ENCODE measurements around the gene PCDHB6. TPM values are rescaled to one million over a fixed set of nuclear protein-coding genes. Genes with fewer than 3 reads are reported as not detected.
"Not testable (repeated sequence)": the region's sequence is repeated elsewhere in the genome, so short reads cannot be mapped to it uniquely, and the experiment has no call there.

The PCDHB6 gene
- total RNA-seq, 1 donor from 2014 or later: 0.50 TPM

DNA sequence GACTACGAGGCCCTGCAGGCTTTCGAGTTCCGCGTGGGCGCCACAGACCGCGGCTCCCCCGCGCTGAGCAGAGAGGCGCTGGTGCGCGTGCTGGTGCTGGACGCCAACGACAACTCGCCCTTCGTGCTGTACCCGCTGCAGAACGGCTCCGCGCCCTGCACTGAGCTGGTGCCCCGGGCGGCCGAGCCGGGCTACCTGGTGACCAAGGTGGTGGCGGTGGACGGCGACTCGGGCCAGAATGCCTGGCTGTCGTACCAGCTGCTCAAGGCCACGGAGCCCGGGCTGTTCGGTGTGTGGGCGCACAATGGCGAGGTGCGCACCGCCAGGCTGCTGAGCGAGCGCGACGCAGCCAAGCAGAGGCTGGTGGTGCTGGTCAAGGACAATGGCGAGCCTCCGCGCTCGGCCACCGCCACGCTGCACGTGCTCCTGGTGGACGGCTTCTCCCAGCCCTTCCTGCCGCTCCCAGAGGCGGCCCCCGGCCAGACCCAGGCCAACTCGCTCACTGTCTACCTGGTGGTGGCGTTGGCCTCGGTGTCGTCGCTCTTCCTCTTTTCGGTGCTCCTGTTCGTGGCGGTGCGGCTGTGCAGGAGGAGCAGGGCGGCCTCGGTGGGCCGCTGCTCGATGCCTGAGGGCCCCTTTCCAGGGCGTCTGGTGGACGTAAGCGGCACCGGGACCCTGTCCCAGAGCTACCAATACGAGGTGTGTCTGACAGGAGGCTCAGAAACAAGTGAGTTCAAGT lies 34.4 kb downstream of the PCDHB6 start:
- peaks cover 16% of the 10 kb centered on the region for H3K36me3 Mint-ChIP-seq (ENCODE audit: low read depth, unreplicated experiment)

DNA sequence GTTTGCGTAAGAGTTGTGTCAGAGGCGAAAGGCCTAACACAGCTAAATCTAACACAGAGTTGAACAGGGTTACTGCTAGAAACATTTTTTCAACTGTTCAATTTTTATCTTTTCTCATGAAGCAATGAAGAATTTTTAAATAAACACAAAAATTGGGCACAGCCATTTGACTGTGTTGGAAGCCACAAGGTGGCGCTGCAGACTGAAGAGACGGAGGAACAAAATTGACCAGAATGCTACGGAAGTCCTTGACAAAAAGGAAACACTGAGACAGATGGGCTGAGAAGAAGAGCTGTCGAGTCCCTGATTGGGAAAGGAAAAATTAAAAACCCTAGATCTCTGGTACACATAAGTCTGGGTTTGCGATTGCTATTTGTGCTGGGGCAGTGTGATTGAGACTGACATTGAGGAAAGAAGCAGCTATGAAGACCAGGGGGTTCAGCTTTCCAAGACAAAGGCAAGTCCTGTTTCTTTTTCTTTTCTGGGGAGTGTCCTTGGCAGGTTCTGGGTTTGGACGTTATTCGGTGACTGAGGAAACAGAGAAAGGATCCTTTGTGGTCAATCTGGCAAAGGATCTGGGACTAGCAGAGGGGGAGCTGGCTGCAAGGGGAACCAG lies 37.1 kb downstream of the PCDHB6 start, which contains the start of gene PCDHB9:
Gene PCDHB9, plus strand, starts transcription at position 265 of the 616 bp plus-strand sequence. Its CDS starts 158 bp downstream, at position 423.
- Histone ChIP-seq H2AFZ (ENCODE audit: low read depth, low read length) (no peak within 1 kb of the TSS), H3K79me2 (ENCODE audit: insufficient read depth, low read length) (no peaks in the 10 kb centered on the region), H3K4me2 (ENCODE audit: low read length) (peak within 1 kb of the TSS; percentile 5), H3K27ac (ENCODE audit: low read depth, low read length) (no peak within 1 kb of the TSS), H4K20me1 (ENCODE audit: insufficient read depth, low read length) (no peaks in the 10 kb centered on the region), H3K4me3 (ENCODE audit: insufficient read depth, low read depth, low read length) (no peak within 1 kb of the TSS), H3K9me3 (ENCODE audit: insufficient read depth, low read depth, low read length) (peaks cover 4% of the 10 kb centered on the region), H3K27me3 (ENCODE audit: insufficient read depth, low read length) (no peaks in the 10 kb centered on the region), H3K4me1 (ENCODE audit: insufficient read depth, low read length) (no peaks in the 10 kb centered on the region), H3K9ac (ENCODE audit: low read length) (no peak within 1 kb of the TSS), H3K36me3 (ENCODE audit: insufficient read depth, low read length) (no peaks in the 10 kb centered on the region)
- no peak for TF ChIP-seq EZH2 (IDR thresholded peaks at IDR 0.05; ENCODE audit: insufficient read depth, low read length)
- TF ChIP-seq, protein P1, sequence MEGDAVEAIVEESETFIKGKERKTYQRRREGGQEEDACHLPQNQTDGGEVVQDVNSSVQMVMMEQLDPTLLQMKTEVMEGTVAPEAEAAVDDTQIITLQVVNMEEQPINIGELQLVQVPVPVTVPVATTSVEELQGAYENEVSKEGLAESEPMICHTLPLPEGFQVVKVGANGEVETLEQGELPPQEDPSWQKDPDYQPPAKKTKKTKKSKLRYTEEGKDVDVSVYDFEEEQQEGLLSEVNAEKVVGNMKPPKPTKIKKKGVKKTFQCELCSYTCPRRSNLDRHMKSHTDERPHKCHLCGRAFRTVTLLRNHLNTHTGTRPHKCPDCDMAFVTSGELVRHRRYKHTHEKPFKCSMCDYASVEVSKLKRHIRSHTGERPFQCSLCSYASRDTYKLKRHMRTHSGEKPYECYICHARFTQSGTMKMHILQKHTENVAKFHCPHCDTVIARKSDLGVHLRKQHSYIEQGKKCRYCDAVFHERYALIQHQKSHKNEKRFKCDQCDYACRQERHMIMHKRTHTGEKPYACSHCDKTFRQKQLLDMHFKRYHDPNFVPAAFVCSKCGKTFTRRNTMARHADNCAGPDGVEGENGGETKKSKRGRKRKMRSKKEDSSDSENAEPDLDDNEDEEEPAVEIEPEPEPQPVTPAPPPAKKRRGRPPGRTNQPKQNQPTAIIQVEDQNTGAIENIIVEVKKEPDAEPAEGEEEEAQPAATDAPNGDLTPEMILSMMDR (IDR thresholded peaks at IDR 0.05; ENCODE audit: insufficient read depth, low read depth, low read length): peak; percentile 9
- Mint-ChIP-seq H3K36me3 (ENCODE audit: low read depth, unreplicated experiment) (peaks cover 16% of the 10 kb centered on the region), H3K27me3 (ENCODE audit: low read depth, unreplicated experiment) (no peaks in the 10 kb centered on the region), H3K4me1 (ENCODE audit: low read depth, unreplicated experiment) (no peaks in the 10 kb centered on the region), H3K4me3 (ENCODE audit: unreplicated experiment) (peak within 1 kb of the TSS; percentile 77), H3K9me3 (ENCODE audit: unreplicated experiment) (peaks cover 25% of the 10 kb centered on the region), H3K27ac (ENCODE audit: unreplicated experiment) (no peak within 1 kb of the TSS)
- no peak for FAIRE-seq
- no peak for DNase-seq (ENCODE audit: low read depth)

More for the DNA sequence above, 34.4 kb downstream of the PCDHB6 start:
- H3K4me3 Mint-ChIP-seq (ENCODE audit: unreplicated experiment); H3K27ac ChIP-seq (ENCODE audit: low read depth, low read length); H3K9ac ChIP-seq (ENCODE audit: low read length); H3K27me3 ChIP-seq (ENCODE audit: insufficient read depth, low read length); H3K36me3 ChIP-seq (ENCODE audit: insufficient read depth, low read length); H3K9me3 ChIP-seq (ENCODE audit: insufficient read depth, low read depth, low read length); H3K4me1 Mint-ChIP-seq (ENCODE audit: low read depth, unreplicated experiment); H4K20me1 ChIP-seq (ENCODE audit: insufficient read depth, low read length); FAIRE-seq; H3K4me1 ChIP-seq (ENCODE audit: insufficient read depth, low read length); H3K4me2 ChIP-seq (ENCODE audit: low read length); H2AFZ ChIP-seq (ENCODE audit: low read depth, low read length); H3K27ac Mint-ChIP-seq (ENCODE audit: unreplicated experiment); H3K4me3 ChIP-seq (ENCODE audit: insufficient read depth, low read depth, low read length); H3K79me2 ChIP-seq (ENCODE audit: insufficient read depth, low read length); DNase-seq (ENCODE audit: low read depth); H3K27me3 Mint-ChIP-seq (ENCODE audit: low read depth, unreplicated experiment): not testable (repeated sequence)
- H3K9me3 Mint-ChIP-seq (ENCODE audit: unreplicated experiment): peaks cover 14% of the 10 kb centered on the region

DNA sequence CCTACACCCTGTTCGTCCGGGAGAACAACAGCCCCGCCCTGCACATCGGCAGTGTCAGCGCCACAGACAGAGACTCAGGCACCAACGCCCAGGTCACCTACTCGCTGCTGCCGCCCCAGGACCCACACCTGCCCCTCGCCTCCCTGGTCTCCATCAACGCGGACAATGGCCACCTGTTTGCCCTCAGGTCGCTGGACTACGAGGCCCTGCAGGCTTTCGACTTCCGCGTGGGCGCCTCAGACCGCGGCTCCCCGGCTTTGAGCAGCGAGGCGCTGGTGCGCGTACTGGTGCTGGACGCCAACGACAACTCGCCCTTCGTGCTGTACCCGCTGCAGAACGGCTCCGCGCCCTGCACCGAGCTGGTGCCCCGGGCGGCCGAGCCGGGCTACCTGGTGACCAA lies 38.8 kb downstream of the PCDHB6 start:
- DNase-seq (ENCODE audit: low read depth); H2AFZ ChIP-seq (ENCODE audit: low read depth, low read length); H3K27ac ChIP-seq (ENCODE audit: low read depth, low read length); H3K9ac ChIP-seq (ENCODE audit: low read length); H3K27me3 ChIP-seq (ENCODE audit: insufficient read depth, low read length); H3K9me3 ChIP-seq (ENCODE audit: insufficient read depth, low read depth, low read length); H3K79me2 ChIP-seq (ENCODE audit: insufficient read depth, low read length); H3K27ac Mint-ChIP-seq (ENCODE audit: unreplicated experiment); H3K4me2 ChIP-seq (ENCODE audit: low read length); H3K4me1 Mint-ChIP-seq (ENCODE audit: low read depth, unreplicated experiment); H3K4me1 ChIP-seq (ENCODE audit: insufficient read depth, low read length); H3K4me3 ChIP-seq (ENCODE audit: insufficient read depth, low read depth, low read length); FAIRE-seq; H3K4me3 Mint-ChIP-seq (ENCODE audit: unreplicated experiment); H3K27me3 Mint-ChIP-seq (ENCODE audit: low read depth, unreplicated experiment); H4K20me1 ChIP-seq (ENCODE audit: insufficient read depth, low read length); H3K36me3 ChIP-seq (ENCODE audit: insufficient read depth, low read length): not testable (repeated sequence)
- Mint-ChIP-seq H3K9me3 (ENCODE audit: unreplicated experiment) (peaks cover 23% of the 10 kb centered on the region), H3K36me3 (ENCODE audit: low read depth, unreplicated experiment) (peaks cover 15% of the 10 kb centered on the region)

DNA sequence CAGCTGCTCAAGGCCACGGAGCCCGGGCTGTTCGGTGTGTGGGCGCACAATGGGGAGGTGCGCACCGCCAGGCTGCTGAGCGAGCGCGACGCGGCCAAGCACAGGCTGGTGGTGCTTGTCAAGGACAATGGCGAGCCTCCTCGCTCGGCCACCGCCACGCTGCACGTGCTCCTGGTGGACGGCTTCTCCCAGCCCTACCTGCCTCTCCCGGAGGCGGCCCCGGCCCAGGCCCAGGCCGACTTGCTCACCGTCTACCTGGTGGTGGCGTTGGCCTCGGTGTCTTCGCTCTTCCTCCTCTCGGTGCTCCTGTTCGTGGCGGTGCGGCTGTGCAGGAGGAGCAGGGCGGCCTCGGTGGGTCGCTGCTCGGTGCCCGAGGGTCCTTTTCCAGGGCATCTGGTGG lies 39.3 kb downstream of the PCDHB6 start:
- not testable (repeated sequence) for H3K9me3 ChIP-seq (ENCODE audit: insufficient read depth, low read depth, low read length); H3K4me3 Mint-ChIP-seq (ENCODE audit: unreplicated experiment); H3K4me1 ChIP-seq (ENCODE audit: insufficient read depth, low read length); H3K36me3 ChIP-seq (ENCODE audit: insufficient read depth, low read length); DNase-seq (ENCODE audit: low read depth); H3K9ac ChIP-seq (ENCODE audit: low read length); H3K4me1 Mint-ChIP-seq (ENCODE audit: low read depth, unreplicated experiment); H3K4me2 ChIP-seq (ENCODE audit: low read length); H4K20me1 ChIP-seq (ENCODE audit: insufficient read depth, low read length); H3K27me3 ChIP-seq (ENCODE audit: insufficient read depth, low read length); H3K27me3 Mint-ChIP-seq (ENCODE audit: low read depth, unreplicated experiment); H3K4me3 ChIP-seq (ENCODE audit: insufficient read depth, low read depth, low read length); H3K27ac ChIP-seq (ENCODE audit: low read depth, low read length); H2AFZ ChIP-seq (ENCODE audit: low read depth, low read length); FAIRE-seq; H3K79me2 ChIP-seq (ENCODE audit: insufficient read depth, low read length)
- Mint-ChIP-seq H3K9me3 (ENCODE audit: unreplicated experiment) (peaks cover 24% of the 10 kb centered on the region), H3K27ac (ENCODE audit: unreplicated experiment) (peak overlapping the region; percentile 53), H3K36me3 (ENCODE audit: low read depth, unreplicated experiment) (peaks cover 15% of the 10 kb centered on the region)
